GM21447 (cell line): Measurements from ENCODE around the gene PLSCR5.

ENCODE experiments used
- ATAC-seq: cut with Tn5 transposase; IDR thresholded peaks from one replicate; pipeline ENCODE4 v1.9.1; 2021; ENCODE audit not compliant: unreplicated experiment

PLSCR5 gene

GRCh38 chr3:146544929-146545528 lies 60.1 kb downstream of the PLSCR5 start:
- ATAC-seq: no peak

- peak; percentile 83 for ATAC-seq
Measured at GRCh38 chr3:146544002-146544928, 60.9 kb downstream of the PLSCR5 start, which contains the start of gene PLSCR1. TSS of gene PLSCR1 (minus strand) at chr3:146544607. CDS start at chr3:146536552, 8,055 bp downstream.

- ATAC-seq: peak; percentile 18
Measured at GRCh38 chr3:146543461-146544001, 61.6 kb downstream of the PLSCR5 start.

- no peak for ATAC-seq
Measured at GRCh38 chr3:146542978-146543377, 62.2 kb downstream of the PLSCR5 start.

GRCh38 chr3:146542179-146542578 lies 63.0 kb downstream of the PLSCR5 start:
- no peak for ATAC-seq

GRCh38 chr3:146540978-146541377 lies 64.2 kb downstream of the PLSCR5 start:
- no peak for ATAC-seq

- no peak for ATAC-seq
Measured at GRCh38 chr3:146540236-146540635, 64.9 kb downstream of the PLSCR5 start.

GRCh38 chr3:146539315-146539714 lies 65.8 kb downstream of the PLSCR5 start:
- ATAC-seq: no peak

GRCh38 chr3:146537603-146538002 lies 67.5 kb downstream of the PLSCR5 start:
- no peak for ATAC-seq

- ATAC-seq: no peak
Measured at GRCh38 chr3:146536681-146537080, 68.5 kb downstream of the PLSCR5 start.
